ENCODE data around the gene TEK. TPM values are rescaled to one million over a fixed set of nuclear protein-coding genes. Genes with fewer than 3 reads are reported as not detected.

The TEK gene
- total and polyA plus RNA-seq, 12 donors, result 6.7 to 33.1 (median 15.9) TPM

DNA sequence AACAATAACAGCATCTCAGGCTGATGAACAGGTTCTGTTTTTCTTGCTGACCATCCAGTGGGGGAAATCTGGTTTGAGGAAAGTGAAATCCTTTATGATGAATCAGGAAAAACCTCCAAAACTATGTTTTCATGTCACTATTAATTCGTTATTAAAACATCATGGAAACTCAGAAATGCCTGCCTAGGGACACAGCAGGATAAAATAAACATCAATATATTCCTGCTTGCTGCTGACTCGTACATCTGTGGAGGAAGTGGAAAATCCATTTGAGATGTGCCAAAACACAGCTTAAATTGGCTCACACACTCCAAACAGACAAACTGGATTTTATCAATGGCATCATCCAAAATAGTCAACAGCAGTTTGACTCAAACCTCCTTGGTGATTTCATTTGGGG is 53.0 kb downstream of the TEK start:
- H3K4me1 ChIP-seq, result peaks cover 0 to 47% (median 5%) of the 10 kb centered on the region in 9 donors
- DNase-seq (no peak), ATAC-seq (peak in 1 of 8 donors; percentile 42)
- 28 to 31% methylated on average over 2 of the region's 2 CpGs for WGBS, 2 donors
- intact Hi-C loops (cut with DNase I), result no loop called here
- TF ChIP-seq, protein P1, sequence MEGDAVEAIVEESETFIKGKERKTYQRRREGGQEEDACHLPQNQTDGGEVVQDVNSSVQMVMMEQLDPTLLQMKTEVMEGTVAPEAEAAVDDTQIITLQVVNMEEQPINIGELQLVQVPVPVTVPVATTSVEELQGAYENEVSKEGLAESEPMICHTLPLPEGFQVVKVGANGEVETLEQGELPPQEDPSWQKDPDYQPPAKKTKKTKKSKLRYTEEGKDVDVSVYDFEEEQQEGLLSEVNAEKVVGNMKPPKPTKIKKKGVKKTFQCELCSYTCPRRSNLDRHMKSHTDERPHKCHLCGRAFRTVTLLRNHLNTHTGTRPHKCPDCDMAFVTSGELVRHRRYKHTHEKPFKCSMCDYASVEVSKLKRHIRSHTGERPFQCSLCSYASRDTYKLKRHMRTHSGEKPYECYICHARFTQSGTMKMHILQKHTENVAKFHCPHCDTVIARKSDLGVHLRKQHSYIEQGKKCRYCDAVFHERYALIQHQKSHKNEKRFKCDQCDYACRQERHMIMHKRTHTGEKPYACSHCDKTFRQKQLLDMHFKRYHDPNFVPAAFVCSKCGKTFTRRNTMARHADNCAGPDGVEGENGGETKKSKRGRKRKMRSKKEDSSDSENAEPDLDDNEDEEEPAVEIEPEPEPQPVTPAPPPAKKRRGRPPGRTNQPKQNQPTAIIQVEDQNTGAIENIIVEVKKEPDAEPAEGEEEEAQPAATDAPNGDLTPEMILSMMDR (IDR thresholded peaks at IDR 0.05), result no peak
- no peaks in the 10 kb centered on the region for H3K27me3 ChIP-seq
- H3K27ac ChIP-seq, result no peak overlapping the region
- peaks cover 0 to 17% (median 0%) of the 10 kb centered on the region in 9 donors for H3K36me3 ChIP-seq
- H3K9me3 ChIP-seq, result no peaks in the 10 kb centered on the region
- no peak overlapping the region for H3K4me3 ChIP-seq

DNA sequence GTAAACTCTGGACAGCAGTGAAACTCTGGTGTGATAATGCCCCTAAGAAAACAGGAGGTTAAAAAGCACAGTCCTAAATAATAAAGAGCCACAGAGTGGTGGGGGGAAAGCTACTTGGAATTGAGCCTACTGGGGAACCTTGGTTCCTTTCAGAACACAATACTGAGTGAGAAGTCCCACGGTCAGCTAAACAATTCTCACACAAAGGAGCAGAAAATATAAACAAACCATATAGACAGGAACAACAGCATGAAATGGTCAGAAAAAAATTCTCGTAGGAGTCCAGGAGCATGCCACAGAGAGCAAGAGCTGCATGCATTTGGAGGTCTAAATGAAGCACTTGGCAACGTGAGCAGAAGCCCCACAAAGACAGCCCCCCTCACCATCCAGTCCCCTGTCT is 56.0 kb downstream of the TEK start:
- Histone ChIP-seq H3K27me3 (no peaks in the 10 kb centered on the region), H3K4me3 (no peak overlapping the region), H3K9me3 (peaks cover 0 to 9% (median 0%) of the 10 kb centered on the region in 11 donors), H3K27ac (no peak overlapping the region), H3K4me1 (peaks cover 0 to 38% (median 4%) of the 10 kb centered on the region in 9 donors), H3K36me3 (peaks cover 0 to 16% (median 0%) of the 10 kb centered on the region in 9 donors)
- ATAC-seq (no peak), DNase-seq (no peak)
- 60 to 64% methylated on average over 3 of the region's 3 CpGs for WGBS, 2 donors
- TF ChIP-seq, protein P1 (IDR thresholded peaks at IDR 0.05), result no peak
- intact Hi-C loops (cut with DNase I), result no loop called here

DNA sequence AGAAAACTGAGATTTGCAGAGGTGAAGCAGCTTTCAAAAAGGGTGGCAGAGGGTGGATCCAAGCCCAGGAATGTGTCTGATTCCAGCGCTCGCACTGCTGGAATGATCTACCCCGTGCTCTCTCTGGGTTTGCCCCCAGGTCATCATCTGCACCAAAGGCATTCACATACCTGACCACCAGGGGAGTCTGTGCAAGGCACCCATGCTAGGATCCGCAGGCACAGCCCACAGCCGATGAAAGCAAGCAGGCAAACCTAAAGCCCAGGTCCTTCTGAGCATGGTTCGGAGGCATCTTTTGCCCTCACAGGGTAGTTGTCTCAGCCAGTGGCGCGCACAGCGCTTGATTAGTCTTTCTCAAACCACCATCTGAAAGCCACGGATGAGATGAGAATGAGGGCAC is 56.6 kb downstream of the TEK start:
- WGBS, 2 donors, result 81 to 90% methylated on average over 10 of the region's 10 CpGs
- no peak overlapping the region for H3K27ac ChIP-seq
- H3K4me3 ChIP-seq, result no peak overlapping the region
- H3K9me3 ChIP-seq, result peaks cover 0 to 11% (median 0%) of the 10 kb centered on the region in 11 donors
- DNase-seq (no peak), ATAC-seq (no peak)
- TF ChIP-seq, protein P1 (IDR thresholded peaks at IDR 0.05), result no peak
- intact Hi-C loops (cut with DNase I), result no loop called here
- peaks cover 0 to 33% (median 0%) of the 10 kb centered on the region in 9 donors for H3K4me1 ChIP-seq
- no peaks in the 10 kb centered on the region for H3K27me3 ChIP-seq
- H3K36me3 ChIP-seq, result peaks cover 0 to 19% (median 0%) of the 10 kb centered on the region in 9 donors

DNA sequence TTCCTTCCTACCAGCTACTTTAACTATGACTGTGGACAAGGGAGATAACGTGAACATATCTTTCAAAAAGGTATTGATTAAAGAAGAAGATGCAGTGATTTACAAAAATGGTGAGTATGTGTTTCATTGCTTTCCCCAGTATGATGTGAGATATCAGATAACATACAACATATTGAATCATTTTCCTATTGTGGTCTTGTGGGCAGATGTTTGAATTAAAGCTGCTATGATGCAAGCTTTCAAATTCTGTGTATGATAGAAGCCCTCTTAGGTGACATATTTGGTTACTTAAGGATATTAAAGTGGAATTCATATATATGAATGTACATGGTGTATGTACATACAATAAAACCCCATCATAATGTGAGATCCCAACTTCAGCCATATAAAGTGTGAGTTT is 59.5 kb downstream of the TEK start:
- no peak overlapping the region for H3K4me3 ChIP-seq
- intact Hi-C loops (cut with DNase I), result no loop called here
- peaks cover 0 to 42% (median 0%) of the 10 kb centered on the region in 9 donors for H3K36me3 ChIP-seq
- no peaks in the 10 kb centered on the region for H3K27me3 ChIP-seq
- no peak for ATAC-seq
- no peak overlapping the region for H3K27ac ChIP-seq
- no peak for DNase-seq
- WGBS, 2 donors, result 84 to 87% methylated on average over 1 of the region's 1 CpG
- peaks cover 0 to 20% (median 0%) of the 10 kb centered on the region in 9 donors for H3K4me1 ChIP-seq
- H3K9me3 ChIP-seq, result peaks cover 0 to 11% (median 0%) of the 10 kb centered on the region in 11 donors
- TF ChIP-seq, protein P1 (IDR thresholded peaks at IDR 0.05), result no peak

Measured in heart right ventricle (tissue), 16 donors.